Adrenal gland (tissue), 5 donors: ENCODE measurements around the gene ARFGEF3.
A peak's percentile ranks its signal among the peaks of the same experiment; 100 is the strongest.

Experiments used
- POLR2A ChIP-seq, 2 donors: fragments of 450-650 bp; IDR thresholded peaks; one replicate each; pipeline ENCODE4 v1.6.1; 2017; ENCODE audit warnings: antibody characterized with exemption in 2 of 2, mild to moderate bottlenecking in 2 of 2, moderate library complexity in 1 of 2
- TF ChIP-seq, protein P1 (sequence below), 6 experiments: fragments of 450-650 bp in 4 of 6; fragments of 200-600 bp in 2 of 6; sonication (generic) in 1 of 6; IDR thresholded peaks; 1 replicate in 5 of 6; 2 replicates in 1 of 6; pipeline versions ENCODE4 v1.5.1 to v1.8.0; 2016 to 2021; ENCODE audit warnings: antibody characterized with exemption in 6 of 6, mild to moderate bottlenecking in 2 of 6, moderate library complexity in 1 of 6
- donor health status: DM: no; HTN: no; CAD: no.

DNA sequence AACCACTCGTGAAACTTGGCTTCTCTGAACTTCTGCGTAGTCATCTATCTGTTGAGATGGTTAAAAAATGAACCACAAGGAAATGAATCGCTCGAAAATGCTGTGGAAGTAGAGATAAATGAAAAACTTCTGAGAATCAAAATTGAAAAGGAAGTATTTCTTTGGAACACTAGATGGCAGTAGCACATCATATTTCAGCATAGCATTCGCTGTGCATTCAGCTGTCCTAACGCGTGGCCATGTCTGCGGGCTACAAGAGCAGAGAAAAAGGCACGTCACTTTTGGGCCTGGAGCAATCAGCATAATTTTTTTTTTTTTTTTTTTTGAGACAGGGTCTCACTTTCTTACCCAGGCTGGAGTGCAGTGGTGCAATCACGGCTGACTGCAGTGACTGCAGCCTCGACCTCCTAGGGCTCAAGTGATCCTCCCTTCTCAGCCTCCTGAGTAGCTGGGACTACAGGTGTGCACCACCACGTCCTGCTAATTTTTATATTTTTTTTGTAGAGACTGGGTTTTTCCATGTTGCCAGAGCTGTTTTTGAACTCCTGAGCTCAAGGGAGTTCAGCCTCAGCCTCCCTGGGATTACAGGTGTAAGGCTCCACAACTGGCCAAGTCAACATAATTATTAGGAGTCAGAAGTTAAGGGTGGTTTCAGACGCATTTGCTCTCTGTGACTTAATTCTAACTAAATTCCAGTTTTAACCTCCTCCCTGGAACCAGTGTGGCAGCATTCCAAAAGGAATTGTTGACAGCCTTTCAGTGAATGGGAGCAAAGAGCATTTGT, 45.7 kb upstream of the ARFGEF3 start:
- TF ChIP-seq, protein P1, sequence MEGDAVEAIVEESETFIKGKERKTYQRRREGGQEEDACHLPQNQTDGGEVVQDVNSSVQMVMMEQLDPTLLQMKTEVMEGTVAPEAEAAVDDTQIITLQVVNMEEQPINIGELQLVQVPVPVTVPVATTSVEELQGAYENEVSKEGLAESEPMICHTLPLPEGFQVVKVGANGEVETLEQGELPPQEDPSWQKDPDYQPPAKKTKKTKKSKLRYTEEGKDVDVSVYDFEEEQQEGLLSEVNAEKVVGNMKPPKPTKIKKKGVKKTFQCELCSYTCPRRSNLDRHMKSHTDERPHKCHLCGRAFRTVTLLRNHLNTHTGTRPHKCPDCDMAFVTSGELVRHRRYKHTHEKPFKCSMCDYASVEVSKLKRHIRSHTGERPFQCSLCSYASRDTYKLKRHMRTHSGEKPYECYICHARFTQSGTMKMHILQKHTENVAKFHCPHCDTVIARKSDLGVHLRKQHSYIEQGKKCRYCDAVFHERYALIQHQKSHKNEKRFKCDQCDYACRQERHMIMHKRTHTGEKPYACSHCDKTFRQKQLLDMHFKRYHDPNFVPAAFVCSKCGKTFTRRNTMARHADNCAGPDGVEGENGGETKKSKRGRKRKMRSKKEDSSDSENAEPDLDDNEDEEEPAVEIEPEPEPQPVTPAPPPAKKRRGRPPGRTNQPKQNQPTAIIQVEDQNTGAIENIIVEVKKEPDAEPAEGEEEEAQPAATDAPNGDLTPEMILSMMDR (IDR thresholded peaks at IDR 0.05): peak; percentile 59 to 92 (median 82)
- TF ChIP-seq POLR2A (IDR thresholded peaks at IDR 0.05): no peak
